Epithelial cell of esophagus (primary cell): ENCODE measurements around the gene DNER.

Source experiments
- DNase-seq: peaks from one replicate; pipeline ENCODE4 v3.0.0; 2010; ENCODE audit warnings: low read depth
- H3K4me3 ChIP-seq: 2 replicates; pipeline ENCODE4 v1.5.1; 2011; ENCODE audit warnings: mild to moderate bottlenecking, low read length, control low read depth
- CTCF ChIP-seq: IDR thresholded peaks from 2 replicates; pipeline ENCODE4 v1.5.1; 2011; ENCODE audit warnings: low read depth, mild to moderate bottlenecking, low read length, control low read depth, inconsistent platforms; ENCODE audit not compliant: insufficient read depth; ENCODE audit errors: missing control alignments

DNER gene

GRCh38 chr2:229740279-229740678 lies 25.9 kb upstream of the DNER start:
- DNase-seq, result no peak
- TF ChIP-seq CTCF, result no peak
- H3K4me3 ChIP-seq, result no peak overlapping the region

GRCh38 chr2:229738024-229738625 lies 23.8 kb upstream of the DNER start:
- no peak for DNase-seq
- TF ChIP-seq CTCF, result no peak
- no peak overlapping the region for H3K4me3 ChIP-seq

- H3K4me3 ChIP-seq, result no peak overlapping the region
- no peak for TF ChIP-seq CTCF
- no peak for DNase-seq
Measured at GRCh38 chr2:229734410-229734809, 20.1 kb upstream of the DNER start.

- no peak for DNase-seq
- no peak for TF ChIP-seq CTCF
- no peak overlapping the region for H3K4me3 ChIP-seq
Measured at GRCh38 chr2:229733611-229734245, 19.4 kb upstream of the DNER start.

GRCh38 chr2:229732897-229733296 lies 18.5 kb upstream of the DNER start:
- no peak for TF ChIP-seq CTCF
- DNase-seq, result no peak
- no peak overlapping the region for H3K4me3 ChIP-seq

- TF ChIP-seq CTCF, result no peak
- no peak overlapping the region for H3K4me3 ChIP-seq
- DNase-seq, result no peak
Measured at GRCh38 chr2:229731916-229732315, 17.6 kb upstream of the DNER start.

- no peak for DNase-seq
- H3K4me3 ChIP-seq, result no peak overlapping the region
- TF ChIP-seq CTCF, result no peak
Measured at GRCh38 chr2:229731363-229731762, 17.0 kb upstream of the DNER start.
